Measurements from ENCODE around the gene TENM4.
A peak's percentile ranks its signal among the peaks of the same experiment; 100 is the strongest.

Gene TENM4

DNA sequence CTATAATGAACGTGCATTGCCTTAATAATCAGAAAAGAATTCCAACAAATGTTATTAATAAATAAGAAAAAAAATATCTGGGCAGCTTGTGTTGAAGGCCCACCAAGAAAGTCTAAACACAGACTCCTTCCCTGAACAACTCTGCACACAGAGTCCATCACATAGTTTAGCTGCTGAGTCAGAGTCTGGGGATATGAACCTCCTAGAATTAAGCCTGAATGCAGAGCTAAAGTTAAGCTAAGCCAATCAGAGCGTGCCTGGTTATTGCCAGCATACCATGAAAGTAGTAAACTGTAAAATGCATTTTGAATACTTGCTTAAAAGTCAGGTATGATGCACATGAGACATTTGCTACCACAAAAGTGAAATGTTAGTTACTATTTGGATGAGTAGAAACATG, 25.6 kb upstream of the TENM4 start:
- DNase-seq (ENCODE audit: insufficient read length, low spot score) (peak; percentile 51), FAIRE-seq (peak; percentile 89)

DNA sequence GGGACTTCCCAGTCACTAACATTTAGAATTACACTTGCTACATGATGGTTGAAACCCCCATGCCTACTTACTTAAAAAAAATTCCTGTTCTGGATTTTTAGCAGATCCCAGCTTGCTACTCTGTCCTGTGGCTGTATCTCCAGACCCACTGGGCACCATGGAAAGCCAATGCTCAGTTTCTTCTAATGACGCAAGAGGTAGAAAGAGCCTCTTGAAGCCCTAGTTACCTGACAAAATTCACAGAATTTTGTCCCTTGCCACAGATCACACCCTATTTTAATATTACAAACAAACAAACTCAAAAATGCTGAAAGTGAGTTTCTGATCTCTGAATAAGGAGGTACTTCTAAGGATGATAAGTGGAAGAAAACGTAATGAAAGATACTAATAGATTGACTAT, 24.3 kb upstream of the TENM4 start:
- no peak for TF ChIP-seq POLR2A (IDR thresholded peaks at IDR 0.05; ENCODE audit: low read depth, low read length)
- FAIRE-seq: no peak
- DNase-seq (ENCODE audit: insufficient read length, low spot score): no peak

More for the DNA sequence above, 25.6 kb upstream of the TENM4 start:
- TF ChIP-seq POLR2A (IDR thresholded peaks at IDR 0.05; ENCODE audit: low read depth, low read length): no peak

DNA sequence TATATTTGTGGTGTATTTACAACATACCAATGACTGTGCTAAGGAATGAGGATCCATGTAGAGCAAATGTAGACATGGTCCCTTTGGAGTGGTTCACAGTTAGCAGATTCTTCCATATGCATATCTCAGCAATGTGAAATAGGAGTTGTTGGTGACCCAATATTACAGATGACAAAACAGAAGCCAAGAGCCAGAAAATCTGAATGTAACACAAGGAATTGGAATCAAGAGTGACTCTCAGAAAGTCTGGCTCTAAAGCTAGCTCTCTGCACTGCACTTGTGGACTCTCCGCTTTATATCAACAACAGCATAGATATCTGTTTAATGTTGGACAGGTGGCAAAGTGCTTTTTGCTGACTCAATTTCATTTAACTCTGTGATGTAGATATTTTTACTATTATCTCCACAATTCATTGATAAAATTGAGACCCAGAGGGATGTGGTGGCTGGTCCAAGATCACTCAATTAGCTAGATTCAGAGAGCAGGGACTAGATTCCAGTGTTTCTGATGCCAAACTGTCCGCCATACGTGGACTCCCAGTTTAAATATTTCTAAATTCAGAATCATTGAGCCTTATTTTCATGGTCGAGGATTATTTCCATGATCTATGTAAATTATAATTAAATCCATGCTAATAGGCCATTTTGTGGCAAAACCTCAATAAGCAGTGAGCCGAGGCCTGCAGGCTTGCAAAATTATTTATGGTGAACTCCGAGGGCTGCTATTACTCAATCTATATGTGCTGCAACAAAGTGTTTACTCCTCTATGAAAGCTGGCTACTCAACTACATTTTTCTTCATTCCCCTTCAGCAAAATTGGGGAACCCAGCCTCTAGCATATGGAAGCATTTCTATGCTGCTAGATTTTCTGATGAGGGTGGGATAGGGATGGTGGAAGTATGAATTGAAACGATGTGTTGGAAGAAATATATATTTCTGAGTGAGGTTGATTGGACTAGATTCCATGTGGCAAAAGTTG, 21.1 kb upstream of the TENM4 start:
- DNase-seq (ENCODE audit: insufficient read length, low spot score) (no peak), FAIRE-seq (no peak)
- no peak for TF ChIP-seq POLR2A (IDR thresholded peaks at IDR 0.05; ENCODE audit: low read depth, low read length)

DNA sequence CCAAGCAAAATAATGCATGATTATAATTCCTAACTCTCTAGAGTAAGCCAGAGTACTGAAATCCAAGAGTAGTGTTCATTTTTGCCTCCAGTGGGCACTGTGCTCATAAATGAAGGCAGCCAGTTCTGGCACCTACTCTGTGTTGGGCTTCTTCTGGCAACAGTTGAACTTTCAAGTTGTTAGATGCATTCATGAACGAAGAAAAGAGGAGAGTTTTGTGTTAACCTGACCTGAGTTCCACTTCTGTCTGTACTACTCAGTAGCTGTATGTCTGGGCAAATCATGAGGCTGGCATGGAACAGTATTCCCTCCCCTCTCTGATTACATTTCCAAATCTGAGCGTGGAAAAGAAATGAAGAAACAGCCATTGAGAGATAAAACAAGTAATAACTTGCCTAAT, 20.3 kb upstream of the TENM4 start:
- no peak for TF ChIP-seq POLR2A (IDR thresholded peaks at IDR 0.05; ENCODE audit: low read depth, low read length)
- DNase-seq (ENCODE audit: insufficient read length, low spot score) (peak; percentile 25), FAIRE-seq (peak; percentile 84)

DNA sequence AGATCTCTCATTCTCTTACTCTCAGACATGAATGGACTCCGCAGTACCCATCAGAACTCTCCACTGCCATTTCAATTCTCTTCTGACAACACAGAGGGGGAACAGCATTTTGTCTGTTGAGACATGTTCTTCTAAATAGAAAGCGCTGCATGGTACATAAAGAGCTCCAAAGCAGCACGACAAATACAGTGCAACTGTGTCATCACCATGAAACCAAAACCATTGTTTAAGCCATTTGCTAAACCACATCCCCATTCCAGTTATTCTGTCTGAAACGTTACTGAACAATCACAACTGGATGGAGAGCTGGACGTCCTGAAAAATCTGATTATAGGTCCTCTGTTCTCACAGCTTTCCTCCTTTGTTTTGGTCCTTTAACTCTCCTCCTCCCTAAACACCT, 17.9 kb upstream of the TENM4 start:
- FAIRE-seq: no peak
- no peak for DNase-seq (ENCODE audit: insufficient read length, low spot score)
- no peak for TF ChIP-seq POLR2A (IDR thresholded peaks at IDR 0.05; ENCODE audit: low read depth, low read length)

DNA sequence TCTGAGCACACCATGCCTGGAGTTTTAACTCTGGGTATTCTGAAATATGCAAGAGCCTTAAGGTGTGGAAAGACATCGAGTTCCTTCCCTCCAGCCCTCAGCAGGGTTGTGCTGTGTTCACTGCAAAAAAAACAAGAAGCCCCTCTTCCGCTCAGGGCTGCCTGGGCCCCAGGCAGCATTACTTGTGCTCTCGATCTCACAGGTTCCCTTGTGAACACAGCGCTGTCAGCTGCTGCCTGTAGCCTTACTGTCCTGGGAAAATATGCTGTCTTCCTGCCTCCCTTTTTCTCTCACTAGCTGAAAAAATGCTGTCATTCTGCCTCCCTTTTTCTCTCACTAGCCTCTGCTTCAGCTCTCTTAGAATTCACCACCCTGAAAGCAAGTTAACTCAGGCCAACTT, 15.7 kb upstream of the TENM4 start:
- TF ChIP-seq POLR2A (IDR thresholded peaks at IDR 0.05; ENCODE audit: low read depth, low read length): no peak
- no peak for FAIRE-seq
- no peak for DNase-seq (ENCODE audit: insufficient read length, low spot score)

DNA sequence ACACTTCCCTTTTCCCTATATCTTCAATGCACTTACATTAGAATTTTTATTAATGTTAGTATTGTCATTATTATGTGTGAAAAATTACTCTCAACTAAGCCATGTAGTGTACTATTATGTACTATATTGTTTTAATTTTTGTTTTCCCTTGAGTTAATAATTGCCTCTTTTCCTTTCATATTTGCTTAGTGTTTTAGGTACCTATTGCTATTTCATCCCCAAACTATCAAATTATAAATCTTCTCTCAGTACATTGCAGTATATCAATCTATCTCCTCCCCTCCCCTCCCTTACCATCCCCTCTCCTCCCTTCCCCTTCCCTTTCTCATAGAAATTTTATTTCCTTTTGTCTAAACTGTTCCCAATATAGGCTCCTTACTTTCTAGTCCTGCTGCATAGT, 12.8 kb upstream of the TENM4 start:
- TF ChIP-seq POLR2A (IDR thresholded peaks at IDR 0.05; ENCODE audit: low read depth, low read length): no peak
- DNase-seq (ENCODE audit: insufficient read length, low spot score) (no peak), FAIRE-seq (no peak)

DNA sequence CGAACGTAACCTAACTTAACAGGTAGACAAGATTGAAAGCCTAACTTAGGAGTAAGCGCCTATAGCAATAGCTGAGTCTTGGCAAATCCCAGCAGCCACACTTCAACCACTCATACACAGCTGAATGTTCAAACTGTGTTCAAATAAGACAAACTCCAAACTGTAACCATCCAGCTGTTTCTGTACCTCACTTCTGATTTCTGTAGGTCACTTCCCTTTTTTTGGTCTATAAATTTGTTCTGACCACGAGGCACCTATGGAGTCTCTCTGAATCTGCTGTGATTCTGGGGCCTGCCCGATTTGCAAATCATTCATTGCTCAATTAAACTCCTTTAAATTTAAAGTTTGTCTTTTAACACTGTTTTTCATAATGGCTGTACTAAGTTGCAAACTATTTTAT, 8.2 kb upstream of the TENM4 start:
- no peak for TF ChIP-seq POLR2A (IDR thresholded peaks at IDR 0.05; ENCODE audit: low read depth, low read length)
- DNase-seq (ENCODE audit: insufficient read length, low spot score): no peak
- FAIRE-seq: peak; percentile 81

DNA sequence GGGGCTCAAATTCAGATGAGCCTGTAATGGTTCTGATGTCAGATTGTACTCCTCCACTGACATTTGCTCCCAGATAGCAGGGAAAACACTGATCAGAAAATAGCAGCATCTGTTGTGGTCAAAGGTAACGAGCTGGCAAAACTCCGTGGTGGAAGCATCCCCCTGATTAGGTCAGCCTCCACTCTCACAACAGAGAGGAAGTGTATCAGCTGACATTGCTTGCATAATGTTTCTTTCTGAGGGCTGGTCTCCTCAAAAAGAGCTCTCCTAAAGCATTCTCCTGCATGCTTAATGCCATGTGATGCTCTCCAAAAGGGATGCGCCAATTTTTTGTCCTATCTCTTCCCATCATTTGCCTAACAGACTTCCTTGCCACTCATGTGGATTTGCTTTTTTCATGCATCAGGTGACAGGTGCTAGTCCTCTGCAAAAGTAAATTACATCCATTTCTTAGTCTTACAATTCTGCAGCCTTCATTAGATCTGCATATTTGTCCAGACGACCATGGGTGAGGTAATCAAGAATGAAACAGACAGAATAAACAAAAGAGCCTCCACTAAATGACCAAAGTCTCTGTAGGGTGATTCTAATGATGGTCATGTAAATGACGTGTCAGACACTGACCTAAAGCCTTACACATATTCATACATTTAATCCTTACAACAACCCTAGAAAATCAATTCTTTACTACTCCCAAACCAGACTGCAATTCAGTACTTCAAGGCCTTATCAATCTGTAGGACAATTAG, 6.4 kb upstream of the TENM4 start:
- FAIRE-seq: no peak
- DNase-seq (ENCODE audit: insufficient read length, low spot score): no peak
- TF ChIP-seq POLR2A (IDR thresholded peaks at IDR 0.05; ENCODE audit: low read depth, low read length): no peak

DNA sequence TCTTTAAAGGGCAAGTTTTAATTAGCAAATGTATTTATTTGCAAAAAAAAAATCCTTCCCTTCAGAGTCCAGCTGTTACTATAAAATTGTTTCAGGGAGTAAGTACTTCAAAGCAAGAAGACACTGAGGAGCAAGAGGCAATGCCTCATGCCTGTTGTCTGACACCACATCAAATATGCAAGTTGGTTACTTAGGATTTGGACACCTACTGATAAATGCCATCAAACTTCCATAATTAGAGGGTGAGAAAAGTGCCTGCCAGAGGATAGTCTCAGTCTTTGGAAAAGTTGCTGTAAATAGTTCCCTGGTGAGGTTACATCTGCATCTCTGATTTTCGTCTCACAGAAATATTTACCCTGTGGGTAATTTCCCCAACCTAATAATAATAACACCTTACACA, 4.1 kb upstream of the TENM4 start:
- no peak for TF ChIP-seq POLR2A (IDR thresholded peaks at IDR 0.05; ENCODE audit: low read depth, low read length)
- FAIRE-seq: no peak
- DNase-seq (ENCODE audit: insufficient read length, low spot score): no peak

DNA sequence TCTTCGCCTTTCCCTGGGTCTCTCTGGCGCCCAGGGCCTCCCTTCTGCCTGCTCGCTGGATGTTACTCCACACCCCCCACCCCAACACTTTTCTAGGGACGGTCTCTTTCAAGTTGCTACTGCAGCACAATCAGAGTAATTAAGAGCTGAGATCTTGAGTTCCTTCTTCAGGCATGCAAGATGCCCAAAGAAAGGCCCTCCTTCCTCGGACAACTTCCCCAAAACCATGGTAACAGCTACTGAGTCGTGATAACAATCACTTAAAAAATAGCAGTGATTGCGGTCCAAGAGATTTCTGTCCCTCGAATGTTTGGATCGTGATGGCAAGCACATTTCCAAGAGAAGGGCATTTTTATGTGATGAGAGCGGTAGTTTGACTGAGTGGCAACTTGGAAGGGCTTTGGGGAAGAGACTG, 638 bp upstream of the TENM4 start:
- no peak for TF ChIP-seq POLR2A (IDR thresholded peaks at IDR 0.05; ENCODE audit: low read depth, low read length)
- no peak for FAIRE-seq
- no peak for DNase-seq (ENCODE audit: insufficient read length, low spot score)

DNA sequence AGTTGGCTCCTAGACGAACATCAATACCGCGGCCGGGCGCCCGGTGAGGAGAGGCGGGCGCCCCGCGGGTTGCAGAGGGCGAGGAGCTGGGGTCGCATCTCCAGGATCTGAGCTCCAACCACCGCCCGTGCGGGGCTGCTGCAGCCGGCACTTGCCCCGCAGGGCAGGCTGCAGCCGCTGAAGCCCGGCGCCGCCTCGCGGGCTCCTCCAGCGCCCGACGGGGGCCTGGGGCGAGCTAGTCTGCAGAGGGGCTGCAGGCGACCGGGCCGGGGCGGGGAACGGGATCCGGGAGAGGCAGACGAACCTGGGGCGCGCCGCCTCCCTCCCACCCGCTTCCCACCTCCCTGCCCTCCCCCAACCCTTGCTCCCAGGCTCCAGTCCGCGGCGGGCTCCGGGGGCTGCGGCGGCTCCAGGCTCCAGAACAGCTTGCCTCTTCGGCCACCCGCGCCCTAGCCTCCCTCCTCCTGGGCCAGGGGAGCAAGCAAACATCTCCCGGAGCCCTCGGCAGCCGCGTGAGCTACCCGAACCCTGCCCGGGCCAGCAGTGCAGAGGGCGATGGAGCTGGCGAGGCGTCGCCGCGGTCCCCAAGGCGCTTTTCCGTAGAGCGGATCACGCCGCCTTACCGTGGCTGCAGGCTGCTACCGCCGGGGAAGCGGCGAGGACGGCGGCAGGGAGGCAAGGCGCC, 802 bp downstream of the TENM4 start:
- FAIRE-seq: no peak
- no peak; the same call in 1 of the 2 replicates for TF ChIP-seq POLR2A (IDR thresholded peaks at IDR 0.05; ENCODE audit: low read depth, low read length)
- no peak for DNase-seq (ENCODE audit: insufficient read length, low spot score)

DNA sequence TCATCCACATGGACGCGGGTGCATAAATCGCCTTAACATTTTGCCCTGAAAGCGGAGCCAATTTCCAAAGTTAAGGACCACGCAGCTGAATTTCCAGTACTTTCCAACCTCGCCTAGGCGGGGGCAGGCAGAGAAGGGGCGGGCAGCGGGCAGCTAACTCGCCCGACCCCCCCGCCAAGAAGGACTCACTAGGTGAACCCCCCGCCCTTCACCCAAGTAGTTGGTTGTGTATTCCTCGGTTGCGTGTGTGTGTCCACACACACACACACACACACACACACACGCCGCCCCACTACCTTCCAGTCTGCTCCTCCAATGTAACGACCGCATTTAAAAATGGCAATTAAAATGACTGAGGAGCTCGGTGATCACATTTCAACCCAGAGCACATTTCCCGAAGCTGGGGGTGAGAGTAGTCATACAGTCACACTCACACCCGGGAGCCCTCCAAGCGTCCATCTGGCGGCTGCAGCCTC, 1.4 kb downstream of the TENM4 start:
- DNase-seq (ENCODE audit: insufficient read length, low spot score) (peak; percentile 42), FAIRE-seq (no peak)
- no peak for TF ChIP-seq POLR2A (IDR thresholded peaks at IDR 0.05; ENCODE audit: low read depth, low read length)

Data from H54 (cell line).